ENCODE results near the gene RRP15. TPM values are rescaled to one million over a fixed set of nuclear protein-coding genes. Genes with fewer than 3 reads are reported as not detected.
"Not testable (repeated sequence)": the region's sequence is repeated elsewhere in the genome, so short reads cannot be mapped to it uniquely, and the experiment has no call there.

Gene RRP15
- total RNA-seq, 1 donor from 2014 or later = 32.9 TPM

- Mint-ChIP-seq H3K36me3 (ENCODE audit: low read depth) (peaks cover 11% of the 10 kb centered on the region), H3K4me1 (ENCODE audit: low read depth) (peaks cover 2% of the 10 kb centered on the region), H3K27ac (no peak overlapping the region), H3K27me3 (ENCODE audit: low read depth) (no peaks in the 10 kb centered on the region), H3K4me3 (ENCODE audit: low read depth) (no peak overlapping the region), H3K9me3 (no peaks in the 10 kb centered on the region)
- no peak for DNase-seq (ENCODE audit: low spot score)
- intact Hi-C loops (cut with micrococcal nuclease) = no loop called here
Observed at GRCh38 chr1:218299416-218299815, 14.3 kb downstream of the RRP15 start.

GRCh38 chr1:218301217-218301616 is 16.1 kb downstream of the RRP15 start:
- Mint-ChIP-seq H3K27me3 (ENCODE audit: low read depth) (no peaks in the 10 kb centered on the region), H3K9me3 (no peaks in the 10 kb centered on the region), H3K27ac (no peak overlapping the region), H3K4me1 (ENCODE audit: low read depth) (peaks cover 2% of the 10 kb centered on the region), H3K36me3 (ENCODE audit: low read depth) (peaks cover 18% of the 10 kb centered on the region), H3K4me3 (ENCODE audit: low read depth) (no peak overlapping the region)
- intact Hi-C loops (cut with micrococcal nuclease) = no loop called here
- DNase-seq (ENCODE audit: low spot score) = no peak

GRCh38 chr1:218302155-218302554 is 17.1 kb downstream of the RRP15 start:
- no peak for DNase-seq (ENCODE audit: low spot score)
- H3K27me3 Mint-ChIP-seq (ENCODE audit: low read depth) = no peaks in the 10 kb centered on the region
- H3K36me3 Mint-ChIP-seq (ENCODE audit: low read depth) = peaks cover 19% of the 10 kb centered on the region
- H3K27ac Mint-ChIP-seq = no peak overlapping the region
- H3K9me3 Mint-ChIP-seq = no peaks in the 10 kb centered on the region
- no peak overlapping the region for H3K4me3 Mint-ChIP-seq (ENCODE audit: low read depth)
- peaks cover 2% of the 10 kb centered on the region for H3K4me1 Mint-ChIP-seq (ENCODE audit: low read depth)
- intact Hi-C loops (cut with micrococcal nuclease) = no loop called here

- H3K27ac Mint-ChIP-seq = no peak overlapping the region
- no peaks in the 10 kb centered on the region for H3K4me1 Mint-ChIP-seq (ENCODE audit: low read depth)
- H3K4me3 Mint-ChIP-seq (ENCODE audit: low read depth) = no peak overlapping the region
- H3K9me3 Mint-ChIP-seq = no peaks in the 10 kb centered on the region
- H3K27me3 Mint-ChIP-seq (ENCODE audit: low read depth) = no peaks in the 10 kb centered on the region
- DNase-seq (ENCODE audit: low spot score) = no peak
- intact Hi-C loops (cut with micrococcal nuclease) = no loop called here
- H3K36me3 Mint-ChIP-seq (ENCODE audit: low read depth) = peaks cover 23% of the 10 kb centered on the region
Observed at GRCh38 chr1:218303176-218303879, 18.2 kb downstream of the RRP15 start.

- H3K27ac Mint-ChIP-seq = no peak overlapping the region
- no peaks in the 10 kb centered on the region for H3K4me1 Mint-ChIP-seq (ENCODE audit: low read depth)
- intact Hi-C loops (cut with micrococcal nuclease) = no loop called here
- peaks cover 29% of the 10 kb centered on the region for H3K36me3 Mint-ChIP-seq (ENCODE audit: low read depth)
- H3K9me3 Mint-ChIP-seq = no peaks in the 10 kb centered on the region
- no peak overlapping the region for H3K4me3 Mint-ChIP-seq (ENCODE audit: low read depth)
- DNase-seq (ENCODE audit: low spot score) = no peak
- no peaks in the 10 kb centered on the region for H3K27me3 Mint-ChIP-seq (ENCODE audit: low read depth)
Observed at GRCh38 chr1:218304281-218305039, 19.4 kb downstream of the RRP15 start.

GRCh38 chr1:218305472-218306064 is 20.5 kb downstream of the RRP15 start:
- Mint-ChIP-seq H3K27ac (no peak overlapping the region), H3K9me3 (no peaks in the 10 kb centered on the region)

GRCh38 chr1:218312509-218312908 is 27.4 kb downstream of the RRP15 start:
- H3K4me1 Mint-ChIP-seq (ENCODE audit: low read depth) = no peaks in the 10 kb centered on the region
- H3K9me3 Mint-ChIP-seq = no peaks in the 10 kb centered on the region
- no peak for DNase-seq (ENCODE audit: low spot score)
- peaks cover 36% of the 10 kb centered on the region for H3K36me3 Mint-ChIP-seq (ENCODE audit: low read depth)
- no peaks in the 10 kb centered on the region for H3K27me3 Mint-ChIP-seq (ENCODE audit: low read depth)
- H3K27ac Mint-ChIP-seq = no peak overlapping the region
- H3K4me3 Mint-ChIP-seq (ENCODE audit: low read depth) = no peak overlapping the region
- intact Hi-C loops (cut with micrococcal nuclease) = no loop called here

More at GRCh38 chr1:218305472-218306064, 20.5 kb downstream of the RRP15 start:
- Mint-ChIP-seq H3K36me3 (ENCODE audit: low read depth) (peaks cover 33% of the 10 kb centered on the region), H3K4me3 (ENCODE audit: low read depth) (no peak overlapping the region), H3K4me1 (ENCODE audit: low read depth) (no peaks in the 10 kb centered on the region), H3K27me3 (ENCODE audit: low read depth) (no peaks in the 10 kb centered on the region)
- intact Hi-C loops (cut with micrococcal nuclease) = no loop called here
- DNase-seq (ENCODE audit: low spot score) = no peak

- Mint-ChIP-seq H3K4me3 (ENCODE audit: low read depth) (no peak overlapping the region), H3K36me3 (ENCODE audit: low read depth) (peaks cover 35% of the 10 kb centered on the region), H3K27me3 (ENCODE audit: low read depth) (no peaks in the 10 kb centered on the region), H3K27ac (no peak overlapping the region), H3K9me3 (no peaks in the 10 kb centered on the region), H3K4me1 (ENCODE audit: low read depth) (no peaks in the 10 kb centered on the region)
- DNase-seq (ENCODE audit: low spot score) = no peak
- intact Hi-C loops (cut with micrococcal nuclease) = no loop called here
Observed at GRCh38 chr1:218314316-218314715, 29.2 kb downstream of the RRP15 start.

GRCh38 chr1:218315638-218316037 is 30.5 kb downstream of the RRP15 start:
- H3K4me3 Mint-ChIP-seq (ENCODE audit: low read depth) = no peak overlapping the region
- peaks cover 33% of the 10 kb centered on the region for H3K36me3 Mint-ChIP-seq (ENCODE audit: low read depth)
- no peak overlapping the region for H3K27ac Mint-ChIP-seq
- intact Hi-C loops (cut with micrococcal nuclease) = no loop called here
- H3K9me3 Mint-ChIP-seq = no peaks in the 10 kb centered on the region
- no peak for DNase-seq (ENCODE audit: low spot score)
- no peaks in the 10 kb centered on the region for H3K27me3 Mint-ChIP-seq (ENCODE audit: low read depth)
- no peaks in the 10 kb centered on the region for H3K4me1 Mint-ChIP-seq (ENCODE audit: low read depth)

- Mint-ChIP-seq H3K27ac (no peak overlapping the region), H3K27me3 (ENCODE audit: low read depth) (no peaks in the 10 kb centered on the region), H3K36me3 (ENCODE audit: low read depth) (peaks cover 26% of the 10 kb centered on the region), H3K4me1 (ENCODE audit: low read depth) (no peaks in the 10 kb centered on the region), H3K4me3 (ENCODE audit: low read depth) (no peak overlapping the region), H3K9me3 (no peaks in the 10 kb centered on the region)
- no peak for DNase-seq (ENCODE audit: low spot score)
- intact Hi-C loops (cut with micrococcal nuclease) = no loop called here
Observed at GRCh38 chr1:218317061-218317460, 32.0 kb downstream of the RRP15 start.

GRCh38 chr1:218320182-218320581 is 35.1 kb downstream of the RRP15 start:
- H3K9me3 Mint-ChIP-seq; DNase-seq (ENCODE audit: low spot score); intact Hi-C loops (cut with micrococcal nuclease); H3K4me1 Mint-ChIP-seq (ENCODE audit: low read depth); H3K4me3 Mint-ChIP-seq (ENCODE audit: low read depth); H3K27me3 Mint-ChIP-seq (ENCODE audit: low read depth); H3K27ac Mint-ChIP-seq: not testable (repeated sequence)
- H3K36me3 Mint-ChIP-seq (ENCODE audit: low read depth) = peaks cover 15% of the 10 kb centered on the region

GRCh38 chr1:218322762-218323161 is 37.7 kb downstream of the RRP15 start:
- intact Hi-C loops (cut with micrococcal nuclease) = no loop called here
- no peaks in the 10 kb centered on the region for H3K4me1 Mint-ChIP-seq (ENCODE audit: low read depth)
- H3K27me3 Mint-ChIP-seq (ENCODE audit: low read depth) = no peaks in the 10 kb centered on the region
- no peak for DNase-seq (ENCODE audit: low spot score)
- no peak overlapping the region for H3K4me3 Mint-ChIP-seq (ENCODE audit: low read depth)
- H3K27ac Mint-ChIP-seq = no peak overlapping the region
- peaks cover 15% of the 10 kb centered on the region for H3K36me3 Mint-ChIP-seq (ENCODE audit: low read depth)
- H3K9me3 Mint-ChIP-seq = no peaks in the 10 kb centered on the region

- Mint-ChIP-seq H3K27me3 (ENCODE audit: low read depth) (no peaks in the 10 kb centered on the region), H3K27ac (no peak overlapping the region), H3K36me3 (ENCODE audit: low read depth) (peaks cover 8% of the 10 kb centered on the region), H3K4me1 (ENCODE audit: low read depth) (no peaks in the 10 kb centered on the region), H3K4me3 (ENCODE audit: low read depth) (no peak overlapping the region), H3K9me3 (no peaks in the 10 kb centered on the region)
- DNase-seq (ENCODE audit: low spot score) = no peak
- intact Hi-C loops (cut with micrococcal nuclease) = no loop called here
Observed at GRCh38 chr1:218323568-218324225, 38.6 kb downstream of the RRP15 start.

All from activated T-helper 2 cell treated with anti-CD3 and anti-CD28 coated beads, Interferon-gamma antibody, Interleukin-2, Interleukin-4, amounts not matched to agents 10 μg/mL and 5 μg/mL and 100 μg/mL, durations not matched to agents 14 hours and 24 hours and 36 hours (primary cell).